ENCODE measurements around the gene BRIP1. TPM values are rescaled to one million over a fixed set of nuclear protein-coding genes. Genes with fewer than 3 reads are reported as not detected.
"Not testable (repeated sequence)": the region's sequence is repeated elsewhere in the genome, so short reads cannot be mapped to it uniquely, and the experiment has no call there.

Gene BRIP1
- total and polyA plus RNA-seq, 10 donors: 0.41 to 3.7 (median 1.5) TPM

DNA sequence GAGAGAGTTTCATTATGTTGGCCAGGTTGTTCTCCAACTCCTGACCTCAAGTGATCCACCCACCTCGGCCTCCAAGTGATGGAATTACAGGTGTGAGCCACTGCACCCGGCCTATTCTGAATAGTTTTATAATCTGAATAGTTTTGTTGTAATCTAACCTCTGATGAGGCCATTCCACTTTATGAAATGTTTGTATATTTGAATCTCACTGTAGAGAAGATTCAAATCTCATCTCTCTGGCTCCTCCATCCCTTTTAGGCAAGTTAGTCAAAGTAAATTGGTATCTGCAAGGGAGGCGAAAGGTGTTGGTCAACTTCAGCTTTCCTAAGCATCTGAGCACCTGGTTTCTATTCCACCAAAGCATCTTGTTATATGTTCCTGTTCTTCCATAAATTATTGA is 131.2 kb downstream of the BRIP1 start:
- WGBS, 5 donors: 65 to 82% (median 79%) methylated on average over 3 of the region's 3 CpGs
- no peak overlapping the region for H3K4me3 ChIP-seq
- no peaks in the 10 kb centered on the region for H3K27me3 ChIP-seq (replicated peaks in 1 of 7)
- H3K36me3 ChIP-seq: no peaks in the 10 kb centered on the region
- intact Hi-C loops (cut with DNase I; ENCODE audit: low total_unique reads): no loop called here
- no peak for DNase-seq
- no peaks in the 10 kb centered on the region for H3K4me1 ChIP-seq
- no peak overlapping the region for H3K27ac ChIP-seq
- H3K9me3 ChIP-seq: peaks cover 0 to 8% (median 6%) of the 10 kb centered on the region in 8 donors
- TF ChIP-seq, protein P1, sequence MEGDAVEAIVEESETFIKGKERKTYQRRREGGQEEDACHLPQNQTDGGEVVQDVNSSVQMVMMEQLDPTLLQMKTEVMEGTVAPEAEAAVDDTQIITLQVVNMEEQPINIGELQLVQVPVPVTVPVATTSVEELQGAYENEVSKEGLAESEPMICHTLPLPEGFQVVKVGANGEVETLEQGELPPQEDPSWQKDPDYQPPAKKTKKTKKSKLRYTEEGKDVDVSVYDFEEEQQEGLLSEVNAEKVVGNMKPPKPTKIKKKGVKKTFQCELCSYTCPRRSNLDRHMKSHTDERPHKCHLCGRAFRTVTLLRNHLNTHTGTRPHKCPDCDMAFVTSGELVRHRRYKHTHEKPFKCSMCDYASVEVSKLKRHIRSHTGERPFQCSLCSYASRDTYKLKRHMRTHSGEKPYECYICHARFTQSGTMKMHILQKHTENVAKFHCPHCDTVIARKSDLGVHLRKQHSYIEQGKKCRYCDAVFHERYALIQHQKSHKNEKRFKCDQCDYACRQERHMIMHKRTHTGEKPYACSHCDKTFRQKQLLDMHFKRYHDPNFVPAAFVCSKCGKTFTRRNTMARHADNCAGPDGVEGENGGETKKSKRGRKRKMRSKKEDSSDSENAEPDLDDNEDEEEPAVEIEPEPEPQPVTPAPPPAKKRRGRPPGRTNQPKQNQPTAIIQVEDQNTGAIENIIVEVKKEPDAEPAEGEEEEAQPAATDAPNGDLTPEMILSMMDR (IDR thresholded peaks at IDR 0.05 in 8 of 11, conservative IDR thresholded peaks at IDR 0.05 in 3 of 11): no peak
- no peak for TF ChIP-seq POLR2AphosphoS5 (IDR thresholded peaks at IDR 0.05)
- TF ChIP-seq POLR2A (IDR thresholded peaks at IDR 0.05): no peak

DNA sequence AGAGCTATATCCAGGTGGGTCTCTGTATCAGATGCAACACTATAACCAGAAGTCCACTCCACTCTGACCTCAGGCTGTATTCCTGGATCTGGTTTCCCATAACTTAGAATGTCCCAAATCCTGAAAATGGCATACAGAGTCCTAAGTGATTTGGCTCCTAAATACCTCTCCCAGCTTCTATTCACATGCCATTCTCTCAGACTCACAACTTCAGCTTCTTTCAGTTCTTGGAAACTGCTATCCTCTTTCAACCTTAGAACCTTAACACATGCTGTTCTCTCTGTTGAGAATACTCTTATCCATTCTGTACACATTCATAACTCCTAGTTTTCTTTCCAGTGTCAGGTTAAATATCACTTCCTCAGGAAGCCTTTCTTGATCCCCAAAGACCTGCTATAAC is 132.0 kb downstream of the BRIP1 start:
- TF ChIP-seq POLR2A (IDR thresholded peaks at IDR 0.05) (no peak), POLR2AphosphoS5 (IDR thresholded peaks at IDR 0.05) (no peak)
- TF ChIP-seq, protein P1 (IDR thresholded peaks at IDR 0.05 in 8 of 11, conservative IDR thresholded peaks at IDR 0.05 in 3 of 11): no peak
- H3K27ac ChIP-seq: no peak overlapping the region
- DNase-seq: no peak
- H3K9me3 ChIP-seq: no peaks in the 10 kb centered on the region
- no peaks in the 10 kb centered on the region for H3K36me3 ChIP-seq
- H3K4me1 ChIP-seq: no peaks in the 10 kb centered on the region
- H3K27me3 ChIP-seq (replicated peaks in 1 of 7): no peaks in the 10 kb centered on the region
- H3K4me3 ChIP-seq: no peak overlapping the region
- intact Hi-C loops (cut with DNase I; ENCODE audit: low total_unique reads): no loop called here

DNA sequence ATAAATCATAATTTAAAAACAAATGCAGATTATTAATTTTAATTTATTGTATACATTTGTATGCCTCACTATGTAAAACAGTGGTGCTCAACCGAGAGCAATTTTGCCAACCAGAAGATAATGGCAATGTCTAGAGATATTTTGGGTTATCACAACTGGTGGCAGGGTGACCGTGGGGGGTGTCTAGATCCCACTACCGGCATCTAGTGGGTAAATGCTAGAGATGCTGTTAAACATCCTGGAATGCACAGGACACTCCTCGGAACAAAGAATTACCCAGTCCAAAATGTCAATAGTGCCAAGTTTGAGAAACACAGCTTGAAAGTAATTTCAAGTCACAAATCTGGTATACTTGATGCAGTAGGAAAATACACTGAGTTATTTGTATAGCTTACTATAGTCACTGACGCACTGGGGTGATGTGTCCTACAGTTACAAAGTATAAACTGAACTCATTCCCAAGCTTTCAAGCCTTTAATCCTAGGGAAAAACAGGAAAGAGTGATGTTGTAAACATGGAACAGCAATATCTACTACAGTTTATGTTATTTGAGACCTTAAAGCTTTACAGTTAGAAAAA is 133.5 kb downstream of the BRIP1 start:
- 89 to 97% (median 95%) methylated on average over 5 of the region's 5 CpGs for WGBS, 5 donors
- H3K4me1 ChIP-seq: no peaks in the 10 kb centered on the region
- no peak for DNase-seq
- H3K36me3 ChIP-seq: no peaks in the 10 kb centered on the region
- H3K27me3 ChIP-seq (replicated peaks in 1 of 7): no peaks in the 10 kb centered on the region
- TF ChIP-seq POLR2AphosphoS5 (IDR thresholded peaks at IDR 0.05): no peak
- TF ChIP-seq, protein P1 (IDR thresholded peaks at IDR 0.05 in 8 of 11, conservative IDR thresholded peaks at IDR 0.05 in 3 of 11): no peak
- no peaks in the 10 kb centered on the region for H3K9me3 ChIP-seq
- H3K4me3 ChIP-seq: no peak overlapping the region
- no peak overlapping the region for H3K27ac ChIP-seq
- intact Hi-C loops (cut with DNase I; ENCODE audit: low total_unique reads): no loop called here

DNA sequence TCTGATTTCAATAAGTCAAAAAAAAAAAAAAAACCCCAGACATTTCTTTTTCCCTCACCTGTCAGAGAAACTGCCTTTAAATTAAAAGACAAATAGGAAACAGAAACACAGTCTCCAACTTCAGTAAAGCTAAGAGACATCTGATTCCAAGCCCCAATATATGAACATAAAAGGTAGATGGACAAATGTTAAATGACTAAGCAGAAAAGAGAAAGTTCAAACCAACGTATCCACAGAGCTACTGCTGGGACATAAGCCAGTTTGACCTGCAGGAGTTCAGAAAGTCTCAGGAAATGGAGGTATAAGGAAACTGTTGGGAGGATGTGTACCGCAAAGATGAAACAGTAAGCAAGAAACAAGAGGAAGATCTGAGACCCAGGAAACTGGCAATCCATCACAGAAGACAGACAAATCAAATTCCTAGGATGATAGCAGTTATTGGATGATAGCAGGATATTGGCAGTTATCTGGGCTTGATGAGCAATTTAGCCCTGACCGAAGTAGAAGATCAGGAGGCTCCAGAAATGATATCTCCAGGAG is 135.0 kb downstream of the BRIP1 start:
- H3K27me3 ChIP-seq (replicated peaks in 1 of 7): no peaks in the 10 kb centered on the region
- no peak for TF ChIP-seq POLR2A (IDR thresholded peaks at IDR 0.05)
- no peak for TF ChIP-seq POLR2AphosphoS5 (IDR thresholded peaks at IDR 0.05)
- TF ChIP-seq, protein P1 (IDR thresholded peaks at IDR 0.05 in 8 of 11, conservative IDR thresholded peaks at IDR 0.05 in 3 of 11): no peak
- H3K4me3 ChIP-seq: no peak overlapping the region
- H3K9me3 ChIP-seq: no peaks in the 10 kb centered on the region
- DNase-seq: no peak
- intact Hi-C loops (cut with DNase I; ENCODE audit: low total_unique reads): no loop called here
- no peak overlapping the region for H3K27ac ChIP-seq
- no peaks in the 10 kb centered on the region for H3K36me3 ChIP-seq
- H3K4me1 ChIP-seq: no peaks in the 10 kb centered on the region
- 78 to 91% (median 80%) methylated on average over 3 of the region's 3 CpGs for WGBS, 5 donors

DNA sequence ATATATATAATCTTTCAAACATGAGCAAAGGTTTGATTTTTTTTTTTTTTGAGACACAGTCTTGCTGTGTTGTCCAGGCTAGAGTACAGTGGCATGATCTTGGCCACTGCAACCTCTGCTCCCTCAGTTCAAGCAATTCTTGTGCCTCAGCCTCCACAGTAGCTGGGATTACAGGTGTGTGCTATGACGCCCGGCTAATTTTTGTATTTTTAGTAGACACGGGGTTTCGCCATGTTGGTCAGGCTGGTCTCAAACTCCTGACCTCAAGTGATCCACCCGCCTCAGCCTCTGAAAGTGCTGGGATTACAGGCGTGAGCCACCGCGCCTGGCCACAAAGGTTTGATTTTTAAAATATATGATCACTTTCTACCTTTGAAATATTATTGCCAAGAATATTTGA is 135.5 kb downstream of the BRIP1 start:
- H3K4me3 ChIP-seq; H3K27me3 ChIP-seq (replicated peaks in 1 of 7); H3K4me1 ChIP-seq; H3K9me3 ChIP-seq; H3K27ac ChIP-seq; DNase-seq; intact Hi-C loops (cut with DNase I; ENCODE audit: low total_unique reads); H3K36me3 ChIP-seq: not testable (repeated sequence)
- 96 to 99% (median 96%) methylated on average over 8 of the region's 8 CpGs for WGBS, 5 donors
